ENCODE results near the gene TANGO2.

Gene TANGO2

GRCh38 chr22:20020533-20021195 lies at the start of gene TANGO2:
Gene TANGO2 (plus strand): TSS chr22:20021110. CDS start chr22:20036799, 15,689 bp downstream.
- H4K20me1 ChIP-seq (ENCODE audit: insufficient read depth, low read length): no peaks in the 10 kb centered on the region
- peak within 1 kb of the TSS; percentile 97 for H3K4me3 ChIP-seq (ENCODE audit: low read depth, low read length, poor library complexity, severe bottlenecking)
- H3K27me3 ChIP-seq (ENCODE audit: insufficient read depth, low read length): 0 out of 2 replicates have a peak, but pooled peaks cover 3% of the 10 kb centered on the region
- H3K4me1 ChIP-seq (ENCODE audit: insufficient read depth, low read length, severe bottlenecking): peaks cover 39% of the 10 kb centered on the region
- no peak within 1 kb of the TSS for H2AFZ ChIP-seq (ENCODE audit: low read length)
- H3K9me3 ChIP-seq (ENCODE audit: low read length): no peaks in the 10 kb centered on the region
- no peaks in the 10 kb centered on the region for H3F3A ChIP-seq (ENCODE audit: insufficient read depth, low read length)
- H3K36me3 ChIP-seq (ENCODE audit: insufficient read depth, low read length): 0 out of 2 replicates have a peak, but pooled peaks cover 4% of the 10 kb centered on the region
- no peaks in the 10 kb centered on the region for H3K9me2 ChIP-seq (ENCODE audit: low read depth, low read length)
- H3K4me2 ChIP-seq (ENCODE audit: low read length): peak within 1 kb of the TSS; percentile 99
- H3K9ac ChIP-seq (ENCODE audit: low read length): peak within 1 kb of the TSS; percentile 92
- TF ChIP-seq CTCF (IDR thresholded peaks at IDR 0.05; ENCODE audit: low read length) (no peak), EZH2 (IDR thresholded peaks at IDR 0.05; ENCODE audit: borderline replicate concordance, low read length) (no peak)
- H3K79me2 ChIP-seq (ENCODE audit: insufficient read depth, low read length): peaks cover 5% of the 10 kb centered on the region; the same call in 1 of the 2 replicates
- no peak within 1 kb of the TSS for H3K27ac ChIP-seq (ENCODE audit: low read depth, low read length, poor library complexity, severe bottlenecking)

- Histone ChIP-seq H4K20me1 (ENCODE audit: insufficient read depth, low read length) (no peaks in the 10 kb centered on the region), H3K79me2 (ENCODE audit: insufficient read depth, low read length) (no peaks in the 10 kb centered on the region), H3K4me2 (ENCODE audit: low read length) (no peak overlapping the region), H3K9me2 (ENCODE audit: low read depth, low read length) (no peaks in the 10 kb centered on the region), H3K9me3 (ENCODE audit: low read length) (no peaks in the 10 kb centered on the region), H3F3A (ENCODE audit: insufficient read depth, low read length) (no peaks in the 10 kb centered on the region), H2AFZ (ENCODE audit: low read length) (no peak overlapping the region), H3K4me3 (ENCODE audit: low read depth, low read length, poor library complexity, severe bottlenecking) (no peak overlapping the region), H3K36me3 (ENCODE audit: insufficient read depth, low read length) (peaks cover 15% of the 10 kb centered on the region; the same call in 1 of the 2 replicates), H3K27ac (ENCODE audit: low read depth, low read length, poor library complexity, severe bottlenecking) (no peak overlapping the region), H3K4me1 (ENCODE audit: insufficient read depth, low read length, severe bottlenecking) (peaks cover 13% of the 10 kb centered on the region), H3K9ac (ENCODE audit: low read length) (no peak overlapping the region), H3K27me3 (ENCODE audit: insufficient read depth, low read length) (peaks cover 3% of the 10 kb centered on the region; the same call in 1 of the 2 replicates)
- TF ChIP-seq CTCF (IDR thresholded peaks at IDR 0.05; ENCODE audit: low read length): no peak
- TF ChIP-seq EZH2 (IDR thresholded peaks at IDR 0.05; ENCODE audit: borderline replicate concordance, low read length): no peak
Observed at GRCh38 chr22:19971276-19972124, 49.4 kb upstream of the TANGO2 start.

GRCh38 chr22:19972251-19972650 lies 48.7 kb upstream of the TANGO2 start:
- Histone ChIP-seq H3K4me3 (ENCODE audit: low read depth, low read length, poor library complexity, severe bottlenecking) (no peak overlapping the region), H3K4me1 (ENCODE audit: insufficient read depth, low read length, severe bottlenecking) (peaks cover 13% of the 10 kb centered on the region), H3K9me3 (ENCODE audit: low read length) (no peaks in the 10 kb centered on the region), H2AFZ (ENCODE audit: low read length) (no peak overlapping the region), H3F3A (ENCODE audit: insufficient read depth, low read length) (no peaks in the 10 kb centered on the region), H4K20me1 (ENCODE audit: insufficient read depth, low read length) (no peaks in the 10 kb centered on the region), H3K9ac (ENCODE audit: low read length) (no peak overlapping the region), H3K27me3 (ENCODE audit: insufficient read depth, low read length) (peaks cover 3% of the 10 kb centered on the region; the same call in 1 of the 2 replicates), H3K9me2 (ENCODE audit: low read depth, low read length) (no peaks in the 10 kb centered on the region), H3K4me2 (ENCODE audit: low read length) (no peak overlapping the region), H3K27ac (ENCODE audit: low read depth, low read length, poor library complexity, severe bottlenecking) (no peak overlapping the region), H3K79me2 (ENCODE audit: insufficient read depth, low read length) (no peaks in the 10 kb centered on the region), H3K36me3 (ENCODE audit: insufficient read depth, low read length) (peaks cover 11% of the 10 kb centered on the region; the same call in 1 of the 2 replicates)
- TF ChIP-seq CTCF (IDR thresholded peaks at IDR 0.05; ENCODE audit: low read length): no peak
